NT2/D1 (cell line): ENCODE results near the gene SLC7A7.

Experiments
- DNase-seq: peaks from one replicate; pipeline ENCODE4 v3.0.0-alpha.2; 2011; ENCODE audit warnings: low read depth, low spot score
- H3K27me3 ChIP-seq: 2 replicates; pipeline ENCODE4 v1.6.0; 2011; ENCODE audit warnings: mild to moderate bottlenecking; ENCODE audit not compliant: insufficient read length, insufficient read depth
- H3K36me3 ChIP-seq: 2 replicates; pipeline ENCODE4 v1.6.1; 2011; ENCODE audit warnings: mild to moderate bottlenecking, low read length, mixed read lengths; ENCODE audit not compliant: insufficient read depth, insufficient read length
- H3K4me1 ChIP-seq: 2 replicates; pipeline ENCODE4 v1.5.1; 2011; ENCODE audit not compliant: insufficient read depth, insufficient read length
- H3K4me3 ChIP-seq: 2 replicates; pipeline ENCODE4 v1.5.1; 2011; ENCODE audit warnings: low read depth; ENCODE audit not compliant: insufficient read length
- H3K9ac ChIP-seq: 2 replicates; pipeline ENCODE4 v1.6.0; 2011; ENCODE audit warnings: low read depth; ENCODE audit not compliant: insufficient read length
- H3K9me3 ChIP-seq: 2 replicates; pipeline ENCODE4 v1.5.1; 2011; ENCODE audit warnings: mild to moderate bottlenecking, low read length; ENCODE audit not compliant: insufficient read depth
- SUZ12 ChIP-seq: IDR thresholded peaks from 2 replicates; pipeline ENCODE4 v1.6.1; 2011; ENCODE audit not compliant: insufficient read length, insufficient read depth; ENCODE audit errors: extremely low read depth
- YY1 ChIP-seq: IDR thresholded peaks from 2 replicates; pipeline ENCODE4 v1.6.1; 2011; ENCODE audit not compliant: insufficient read length, insufficient read depth
- ZNF274 ChIP-seq: IDR thresholded peaks from 2 replicates; pipeline ENCODE4 v1.6.1; 2011; ENCODE audit warnings: mild to moderate bottlenecking, low read depth, low read length

SLC7A7 gene

GRCh38 chr14:22776215-22776614, 39.0 kb downstream of the SLC7A7 start:
- DNase-seq: no peak
- no peak for TF ChIP-seq YY1
- TF ChIP-seq SUZ12: no peak
- Histone ChIP-seq H3K9me3 (no peaks in the 10 kb centered on the region), H3K9ac (no peak overlapping the region), H3K4me3 (no peak overlapping the region), H3K27me3 (no peaks in the 10 kb centered on the region), H3K36me3 (peaks cover 54% of the 10 kb centered on the region), H3K4me1 (peaks cover 3% of the 10 kb centered on the region)

- H3K4me1 ChIP-seq: no peaks in the 10 kb centered on the region
- H3K9ac ChIP-seq: no peak overlapping the region
- no peak overlapping the region for H3K4me3 ChIP-seq
- H3K27me3 ChIP-seq: no peaks in the 10 kb centered on the region
- no peak for TF ChIP-seq SUZ12
- TF ChIP-seq YY1: no peak
- TF ChIP-seq ZNF274: no peak
- H3K9me3 ChIP-seq: no peaks in the 10 kb centered on the region
- H3K36me3 ChIP-seq: peaks cover 72% of the 10 kb centered on the region
- no peak for DNase-seq
Measured at GRCh38 chr14:22774011-22774706, 41.1 kb downstream of the SLC7A7 start.

GRCh38 chr14:22773162-22774010, 41.8 kb downstream of the SLC7A7 start:
- TF ChIP-seq YY1 (no peak), SUZ12 (no peak), ZNF274 (no peak)
- no peak for DNase-seq
- Histone ChIP-seq H3K9me3 (no peaks in the 10 kb centered on the region), H3K27me3 (no peaks in the 10 kb centered on the region), H3K4me3 (no peak overlapping the region), H3K4me1 (no peaks in the 10 kb centered on the region), H3K9ac (no peak overlapping the region), H3K36me3 (peaks cover 74% of the 10 kb centered on the region)

DNA sequence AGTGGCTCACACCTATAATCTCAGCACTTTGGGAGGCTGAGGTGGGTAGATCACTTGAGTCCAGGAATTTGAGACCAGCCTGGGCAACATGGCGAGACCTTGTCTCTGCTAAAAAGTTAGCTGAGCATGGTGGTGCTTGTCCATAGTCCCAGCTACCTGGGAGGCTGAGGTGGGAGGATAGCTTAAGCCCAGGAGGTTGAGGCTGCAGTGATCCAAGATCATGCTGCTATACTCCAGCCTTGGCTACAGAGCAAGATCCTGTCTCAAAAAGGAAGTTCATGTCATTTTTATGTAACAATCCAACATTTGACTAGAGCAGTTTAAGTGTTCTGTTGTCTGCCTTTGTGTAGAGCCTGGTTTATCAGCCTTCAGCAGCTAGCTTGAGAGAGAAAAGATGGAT, 42.5 kb downstream of the SLC7A7 start:
- H3K9ac ChIP-seq: no peak overlapping the region
- no peak overlapping the region for H3K4me3 ChIP-seq
- peaks cover 81% of the 10 kb centered on the region for H3K36me3 ChIP-seq
- no peak for DNase-seq
- no peak for TF ChIP-seq SUZ12
- no peak for TF ChIP-seq YY1
- no peak for TF ChIP-seq ZNF274
- no peaks in the 10 kb centered on the region for H3K27me3 ChIP-seq
- no peaks in the 10 kb centered on the region for H3K9me3 ChIP-seq
- H3K4me1 ChIP-seq: no peaks in the 10 kb centered on the region

DNA sequence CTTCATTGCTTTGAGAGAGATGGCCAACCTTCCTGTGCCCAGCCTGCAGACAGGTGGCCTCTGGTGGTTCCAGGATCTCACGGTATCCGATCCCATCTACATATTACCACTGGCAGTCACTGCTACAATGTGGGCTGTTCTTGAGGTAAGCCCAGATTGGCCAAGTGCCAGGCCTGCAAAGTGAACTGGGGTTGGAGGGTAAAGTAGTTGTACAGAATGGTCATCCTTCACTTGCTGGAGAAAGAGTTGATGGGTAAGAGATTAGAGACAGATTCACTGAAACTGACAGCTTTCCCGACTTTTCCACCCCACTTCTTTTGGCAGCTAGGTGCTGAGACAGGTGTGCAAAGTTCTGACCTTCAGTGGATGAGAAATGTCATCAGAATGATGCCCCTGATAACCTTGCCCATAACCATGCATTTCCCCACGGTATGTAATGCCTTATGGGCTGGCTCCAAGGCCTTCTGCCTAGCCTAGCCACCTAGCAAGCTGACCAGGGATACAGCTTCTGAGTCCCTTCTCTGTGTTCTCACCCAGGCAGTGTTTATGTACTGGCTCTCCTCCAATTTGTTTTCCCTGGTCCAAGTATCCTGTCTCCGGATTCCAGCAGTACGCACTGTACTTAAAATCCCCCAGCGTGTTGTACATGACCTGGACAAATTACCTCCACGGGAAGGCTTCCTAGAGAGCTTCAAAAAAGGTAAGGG, 44.6 kb downstream of the SLC7A7 start:
- no peak overlapping the region for H3K9ac ChIP-seq
- TF ChIP-seq YY1 (no peak), ZNF274 (no peak), SUZ12 (no peak)

GRCh38 chr14:22769369-22769768, 45.9 kb downstream of the SLC7A7 start:
- Histone ChIP-seq H3K4me1 (no peaks in the 10 kb centered on the region), H3K9ac (no peak overlapping the region), H3K36me3 (peaks cover 64% of the 10 kb centered on the region), H3K9me3 (no peaks in the 10 kb centered on the region), H3K4me3 (no peak overlapping the region), H3K27me3 (no peaks in the 10 kb centered on the region)
- TF ChIP-seq ZNF274 (no peak), SUZ12 (no peak), YY1 (no peak)
- no peak for DNase-seq

More for the DNA sequence above, 44.6 kb downstream of the SLC7A7 start:
- no peaks in the 10 kb centered on the region for H3K4me1 ChIP-seq
- no peak for DNase-seq
- no peak overlapping the region for H3K4me3 ChIP-seq
- H3K36me3 ChIP-seq: peaks cover 73% of the 10 kb centered on the region
- no peaks in the 10 kb centered on the region for H3K9me3 ChIP-seq
- no peaks in the 10 kb centered on the region for H3K27me3 ChIP-seq

DNA sequence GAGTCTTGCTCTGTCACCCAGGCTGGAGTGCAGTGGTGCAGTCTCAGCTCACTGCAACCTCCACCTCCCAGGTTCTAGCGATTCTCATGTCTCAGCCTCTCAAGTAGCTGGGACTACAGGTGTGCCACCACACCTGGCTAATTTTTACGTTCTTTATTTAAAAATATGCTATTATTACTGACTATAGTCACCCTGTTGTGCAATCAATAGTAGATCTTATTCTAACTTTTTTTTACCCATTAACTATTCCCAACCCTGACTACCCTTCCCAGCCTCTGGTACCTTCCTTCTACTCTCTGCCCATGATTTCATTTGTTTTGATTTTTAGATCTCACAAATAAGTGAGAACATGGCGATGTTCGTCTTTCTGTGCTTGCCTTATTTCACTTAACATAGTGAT, 46.3 kb downstream of the SLC7A7 start:
- Histone ChIP-seq H3K4me3 (no peak overlapping the region), H3K27me3 (no peaks in the 10 kb centered on the region), H3K4me1 (no peaks in the 10 kb centered on the region), H3K9me3 (no peaks in the 10 kb centered on the region), H3K36me3 (peaks cover 61% of the 10 kb centered on the region), H3K9ac (no peak overlapping the region)
- no peak for TF ChIP-seq YY1
- DNase-seq: no peak
